ENCODE measurements around the gene PRRC2A. TPM values are rescaled to one million over a fixed set of nuclear protein-coding genes. Genes with fewer than 3 reads are reported as not detected.

PRRC2A gene
- total and polyA plus RNA-seq, 12 donors = 83.9 to 179 (median 98.9) TPM

DNA sequence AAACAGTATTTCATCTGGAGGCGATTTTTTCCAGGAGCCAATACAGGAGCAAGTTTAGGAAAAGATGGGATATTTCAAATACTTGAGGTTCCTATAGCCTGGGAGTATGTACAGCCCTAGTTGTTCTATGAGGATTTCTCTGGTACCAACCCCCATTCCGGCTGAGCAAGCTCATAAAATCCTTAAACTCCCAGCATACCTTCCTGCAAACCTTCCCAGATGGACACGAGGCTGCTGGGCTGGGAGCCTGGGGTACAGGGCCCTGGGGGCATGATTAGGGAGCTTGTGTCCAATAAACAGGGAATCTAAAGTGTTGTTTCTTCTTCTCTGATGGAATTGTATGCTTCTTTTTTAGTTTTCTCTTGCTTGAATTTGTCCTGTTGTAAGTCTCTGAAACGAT, 1.5 kb downstream of the PRRC2A start:
- intact Hi-C loops (cut with DNase I) = loop anchor here in 2 of 10 donors (2.0 to 5.0 kb wide), 2 partner anchors 31 to 275 kb away; partner anchors contain the start of genes BAG6 (in 1 of the 2) and EHMT2 (in 1 of the 2)
- Histone ChIP-seq H3K27me3 (no peaks in the 10 kb centered on the region), H3K27ac (peak overlapping the region in 8 of 10 donors; percentile 12 to 99 (median 95)), H3K9me3 (no peaks in the 10 kb centered on the region), H3K4me3 (peak overlapping the region in 8 of 10 donors; percentile 70 to 99 (median 86)), H3K4me1 (peaks cover 0 to 24% (median 21%) of the 10 kb centered on the region in 9 donors), H3K36me3 (peaks cover 0 to 48% (median 35%) of the 10 kb centered on the region in 9 donors)
- 21 to 26% methylated on average over 4 of the region's 4 CpGs for WGBS, 2 donors
- TF ChIP-seq, protein P1, sequence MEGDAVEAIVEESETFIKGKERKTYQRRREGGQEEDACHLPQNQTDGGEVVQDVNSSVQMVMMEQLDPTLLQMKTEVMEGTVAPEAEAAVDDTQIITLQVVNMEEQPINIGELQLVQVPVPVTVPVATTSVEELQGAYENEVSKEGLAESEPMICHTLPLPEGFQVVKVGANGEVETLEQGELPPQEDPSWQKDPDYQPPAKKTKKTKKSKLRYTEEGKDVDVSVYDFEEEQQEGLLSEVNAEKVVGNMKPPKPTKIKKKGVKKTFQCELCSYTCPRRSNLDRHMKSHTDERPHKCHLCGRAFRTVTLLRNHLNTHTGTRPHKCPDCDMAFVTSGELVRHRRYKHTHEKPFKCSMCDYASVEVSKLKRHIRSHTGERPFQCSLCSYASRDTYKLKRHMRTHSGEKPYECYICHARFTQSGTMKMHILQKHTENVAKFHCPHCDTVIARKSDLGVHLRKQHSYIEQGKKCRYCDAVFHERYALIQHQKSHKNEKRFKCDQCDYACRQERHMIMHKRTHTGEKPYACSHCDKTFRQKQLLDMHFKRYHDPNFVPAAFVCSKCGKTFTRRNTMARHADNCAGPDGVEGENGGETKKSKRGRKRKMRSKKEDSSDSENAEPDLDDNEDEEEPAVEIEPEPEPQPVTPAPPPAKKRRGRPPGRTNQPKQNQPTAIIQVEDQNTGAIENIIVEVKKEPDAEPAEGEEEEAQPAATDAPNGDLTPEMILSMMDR (IDR thresholded peaks at IDR 0.05) = no peak
- no peak for ATAC-seq
- no peak for DNase-seq

DNA sequence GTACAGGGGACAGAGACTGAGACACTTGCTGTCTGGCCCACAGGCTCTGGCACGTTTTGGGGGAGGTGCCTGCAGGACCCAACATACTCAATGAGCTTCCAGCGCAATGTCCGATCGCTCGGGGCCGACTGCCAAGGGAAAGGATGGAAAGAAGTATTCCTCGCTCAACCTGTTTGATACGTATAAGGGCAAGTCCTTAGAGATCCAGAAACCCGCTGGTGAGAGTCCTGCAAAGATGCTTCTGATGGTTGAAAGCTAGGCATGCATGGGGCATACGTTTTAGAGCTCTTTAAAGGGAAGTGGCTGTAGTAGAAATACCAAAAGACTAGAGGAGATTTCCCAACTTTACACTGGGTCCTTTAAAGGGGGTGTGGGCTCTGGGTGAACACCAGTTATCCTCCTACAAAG, 2.2 kb downstream of the PRRC2A start:
- no peaks in the 10 kb centered on the region for H3K27me3 ChIP-seq
- intact Hi-C loops (cut with DNase I) = loop anchor here in 1 of 10 donors (5.0 kb wide), 1 partner anchor 275 kb away; the partner anchor contains the start of gene EHMT2
- 44 to 57% methylated on average over 10 of the region's 10 CpGs for WGBS, 2 donors
- H3K4me1 ChIP-seq = peaks cover 0 to 24% (median 21%) of the 10 kb centered on the region in 9 donors
- ATAC-seq (no peak), DNase-seq (no peak)
- peak overlapping the region in 2 of 10 donors; percentile 74 to 79 for H3K4me3 ChIP-seq
- peak overlapping the region in 5 of 10 donors; percentile 12 to 99 (median 95) for H3K27ac ChIP-seq
- TF ChIP-seq, protein P1 (IDR thresholded peaks at IDR 0.05) = no peak
- H3K36me3 ChIP-seq = peaks cover 0 to 55% (median 42%) of the 10 kb centered on the region in 9 donors
- no peaks in the 10 kb centered on the region for H3K9me3 ChIP-seq

GRCh38 chr6:31624070-31624469, 3.6 kb downstream of the PRRC2A start:
- Histone ChIP-seq H3K4me3 (no peak overlapping the region), H3K27me3 (no peaks in the 10 kb centered on the region), H3K4me1 (peaks cover 0 to 24% (median 21%) of the 10 kb centered on the region in 9 donors), H3K9me3 (no peaks in the 10 kb centered on the region), H3K27ac (no peak overlapping the region), H3K36me3 (peaks cover 4 to 69% (median 56%) of the 10 kb centered on the region in 9 donors)
- 92 to 93% methylated on average over 10 of the region's 10 CpGs for WGBS, 2 donors
- ATAC-seq = no peak
- no peak for DNase-seq
- intact Hi-C loops (cut with DNase I) = loop anchor here in 1 of 10 donors (5.0 kb wide), 1 partner anchor 273 kb away; the partner anchor contains the start of gene EHMT2
- TF ChIP-seq, protein P1 (IDR thresholded peaks at IDR 0.05) = no peak

DNA sequence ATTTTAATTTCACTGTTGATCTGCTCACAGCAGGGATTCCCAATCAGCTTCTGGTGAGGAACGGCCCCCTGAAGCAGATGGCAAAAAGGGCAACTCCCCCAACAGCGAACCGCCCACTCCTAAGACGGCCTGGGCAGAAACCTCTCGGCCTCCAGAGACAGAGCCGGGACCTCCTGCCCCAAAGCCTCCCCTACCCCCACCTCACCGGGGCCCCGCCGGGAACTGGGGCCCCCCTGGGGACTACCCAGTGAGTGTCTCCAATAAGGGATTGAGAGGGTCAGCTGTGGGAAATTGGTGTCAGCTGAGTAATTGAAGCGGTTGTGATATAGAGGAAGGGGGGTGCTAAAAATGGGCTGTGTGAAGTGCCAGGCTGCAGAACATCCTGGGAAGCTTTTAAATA, 6.4 kb downstream of the PRRC2A start:
- H3K27me3 ChIP-seq = no peaks in the 10 kb centered on the region
- 83 to 85% methylated on average over 10 of the region's 10 CpGs for WGBS, 2 donors
- H3K27ac ChIP-seq = no peak overlapping the region
- TF ChIP-seq, protein P1 (IDR thresholded peaks at IDR 0.05) = no peak
- no peak overlapping the region for H3K4me3 ChIP-seq
- peaks cover 0 to 10% (median 8%) of the 10 kb centered on the region in 9 donors for H3K4me1 ChIP-seq
- H3K9me3 ChIP-seq = no peaks in the 10 kb centered on the region
- peaks cover 17 to 98% (median 84%) of the 10 kb centered on the region in 9 donors for H3K36me3 ChIP-seq
- no peak for DNase-seq
- ATAC-seq = no peak
- intact Hi-C loops (cut with DNase I) = no loop called here
